Activated CD8-positive, alpha-beta memory T cell treated with anti-CD3 and anti-CD28 coated beads for 48 hours (primary cell): Measurements from ENCODE around the gene SMPDL3A.
"Not testable (repeated sequence)": the region's sequence is repeated elsewhere in the genome, so short reads cannot be mapped to it uniquely, and the experiment has no call there.

ENCODE experiments used
- DNase-seq, 3 experiments: peaks; one replicate each; pipeline ENCODE4 v3.0.0-alpha.2; 2020; ENCODE audit warnings: low read depth in 2 of 3, low spot score in 2 of 3

Gene SMPDL3A

GRCh38 chr6:122789182-122790027 lies at the start of gene SMPDL3A:
TSS of gene SMPDL3A (plus strand) at chr6:122789258. CDS start at chr6:122789347, 89 bp downstream.
- DNase-seq = peak in 2 of 3 experiments; percentile 3 to 5

GRCh38 chr6:122740091-122740490 lies 49.0 kb upstream of the SMPDL3A start:
- no peak for DNase-seq

- DNase-seq = no peak
Observed at GRCh38 chr6:122740936-122741335, 48.1 kb upstream of the SMPDL3A start.

- not testable (repeated sequence) for DNase-seq
Observed at GRCh38 chr6:122744247-122744646, 44.8 kb upstream of the SMPDL3A start.

GRCh38 chr6:122744856-122745255 lies 44.2 kb upstream of the SMPDL3A start:
- DNase-seq = not testable (repeated sequence)

- DNase-seq = no peak
Observed at GRCh38 chr6:122746688-122747087, 42.4 kb upstream of the SMPDL3A start.

GRCh38 chr6:122747573-122747972 lies 41.5 kb upstream of the SMPDL3A start:
- no peak for DNase-seq

- DNase-seq = not testable (repeated sequence)
Observed at GRCh38 chr6:122748945-122749344, 40.1 kb upstream of the SMPDL3A start.

GRCh38 chr6:122749451-122750050 lies 39.5 kb upstream of the SMPDL3A start:
- no peak for DNase-seq

- DNase-seq = no peak
Observed at GRCh38 chr6:122751326-122751725, 37.7 kb upstream of the SMPDL3A start.

- no peak for DNase-seq
Observed at GRCh38 chr6:122752459-122752858, 36.6 kb upstream of the SMPDL3A start.

GRCh38 chr6:122753000-122753687 lies 35.9 kb upstream of the SMPDL3A start:
- DNase-seq = no peak

GRCh38 chr6:122753688-122754056 lies 35.4 kb upstream of the SMPDL3A start:
- DNase-seq = no peak

GRCh38 chr6:122754191-122754731 lies 34.8 kb upstream of the SMPDL3A start:
- no peak for DNase-seq

- no peak for DNase-seq
Observed at GRCh38 chr6:122755901-122756300, 33.2 kb upstream of the SMPDL3A start.

- no peak for DNase-seq
Observed at GRCh38 chr6:122758927-122759334, 30.1 kb upstream of the SMPDL3A start.

- no peak for DNase-seq
Observed at GRCh38 chr6:122760330-122760729, 28.7 kb upstream of the SMPDL3A start.

- DNase-seq = no peak
Observed at GRCh38 chr6:122766256-122766655, 22.8 kb upstream of the SMPDL3A start.

- DNase-seq = no peak
Observed at GRCh38 chr6:122770835-122771601, 18.0 kb upstream of the SMPDL3A start.

GRCh38 chr6:122772724-122773415 lies 16.2 kb upstream of the SMPDL3A start:
- DNase-seq = no peak
